Posterior vena cava (tissue), 2 donors: ENCODE results near the gene PMM1. TPM values are rescaled to one million over a fixed set of nuclear protein-coding genes. Genes with fewer than 3 reads are reported as not detected.

Experiments
- DNase-seq: peaks from one replicate; pipeline ENCODE4 v3.0.0-alpha.2; 2020; ENCODE audit warnings: low spot score
- intact Hi-C, 2 donors: fragments of 100-400 bp; cut with DNase I; formaldehyde crosslinking; loops; one replicate each; pipeline versions ENCODE4 v1.14.1 to v1.14.2; 2022 to 2023
- total RNA-seq, 2 donors: library from RNA; stranded (reverse); fragmentation: NEBNext Ultra II Directional; extraction: Animal tissue kit (Norgen Biotek cat#: 25700); gene quantifications; one replicate each; pipeline ENCODE4 v1.2.1, GENCODE V29; 2021
- donor health status: DM: yes; HTN: yes; CAD: no.
- donor health status: DM: yes; HTN: yes; CAD: no.

Gene PMM1
- total RNA-seq, 2 donors from 2014 or later: 17.9 to 18.8 TPM

DNA sequence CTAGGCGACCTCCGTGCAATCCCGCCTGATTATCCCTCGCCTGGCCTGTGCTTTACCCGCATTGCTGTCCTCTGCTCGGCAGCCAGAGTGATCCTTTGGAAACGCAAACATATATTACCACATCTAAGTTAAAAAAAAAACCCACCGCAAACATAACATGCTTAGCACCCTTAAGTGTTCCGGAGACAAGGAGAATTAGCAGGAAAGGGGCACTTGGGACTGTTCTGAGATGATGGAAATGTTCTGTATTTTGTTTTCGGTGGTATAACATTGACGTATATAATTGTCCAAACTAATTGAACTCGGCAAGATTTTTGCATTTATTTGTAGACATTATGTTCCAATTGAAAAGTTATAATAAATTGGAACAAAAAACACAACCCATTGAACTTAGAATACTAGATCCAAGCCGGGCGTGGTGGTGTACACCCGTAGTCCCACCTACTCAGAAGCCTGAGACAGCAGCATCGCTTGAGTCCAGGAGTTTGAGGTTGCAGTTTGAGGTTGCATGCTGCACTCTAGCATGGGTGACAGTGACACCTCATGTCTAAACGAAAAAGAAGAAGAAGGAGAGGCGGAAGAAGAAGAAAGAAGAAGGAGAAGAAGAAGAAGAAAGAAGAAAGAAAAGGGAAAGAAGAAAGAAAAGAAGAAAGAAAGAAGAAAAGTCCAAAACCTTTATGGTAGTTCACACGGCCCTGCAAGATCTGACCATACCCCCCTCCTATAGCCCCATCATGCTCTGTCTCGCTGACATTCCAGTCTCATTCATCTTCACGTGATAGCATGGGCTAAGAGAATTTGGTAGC, 44.8 kb downstream of the PMM1 start:
- intact Hi-C loops: loop anchor here in 1 of 2 donors (5.0 kb wide), 1 partner anchor 52 kb away; no protein-coding TSS in a partner anchor
- DNase-seq: no peak

DNA sequence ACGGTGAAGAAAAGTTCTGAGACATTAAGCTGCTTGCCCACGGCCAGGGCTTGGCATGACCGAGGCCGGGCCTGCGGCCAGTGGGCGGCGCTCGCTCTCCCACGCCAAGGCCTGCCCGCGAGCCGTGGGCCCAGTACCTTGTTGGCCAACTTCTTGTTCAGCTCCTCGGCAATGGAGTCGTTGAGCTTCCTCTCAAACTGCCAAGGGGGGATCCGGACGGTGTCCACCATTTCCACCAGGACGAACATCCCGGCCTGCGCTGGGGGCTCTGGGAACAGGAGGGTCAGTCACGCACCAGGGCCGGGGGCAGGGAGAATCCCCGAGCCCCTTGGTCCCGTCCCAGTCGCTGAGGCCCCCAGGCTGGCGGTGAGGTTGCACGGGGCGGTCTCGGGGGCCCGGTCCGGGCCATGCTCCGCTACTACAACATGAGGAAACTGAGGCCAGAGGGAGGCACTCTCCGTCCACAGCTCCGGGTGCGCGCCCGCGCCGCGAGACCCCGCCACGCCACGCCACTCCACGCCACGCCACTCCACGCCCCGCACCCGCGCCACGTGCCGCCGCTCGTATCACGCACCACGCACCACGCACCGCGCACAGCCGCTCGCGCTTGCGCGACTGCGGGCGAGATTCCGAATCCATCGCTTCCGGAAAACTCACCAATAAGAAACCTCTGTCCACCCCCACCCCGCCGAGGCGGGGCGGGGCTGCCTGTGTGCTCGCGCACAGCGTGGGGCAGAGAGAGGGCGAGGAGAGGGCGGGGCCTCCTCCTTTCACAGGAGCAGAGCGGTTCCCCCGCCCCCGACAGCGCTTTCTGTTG, 45.6 kb downstream of the PMM1 start, which contains the start of gene POLR3H:
Gene POLR3H, minus strand, starts transcription at position 617 of the 817 bp plus-strand sequence. Its CDS starts 369 bp downstream, at position 248.
- intact Hi-C loops: loop anchor here in 1 of 2 donors (5.0 kb wide), 1 partner anchor 53 kb away; no protein-coding TSS in a partner anchor

DNA sequence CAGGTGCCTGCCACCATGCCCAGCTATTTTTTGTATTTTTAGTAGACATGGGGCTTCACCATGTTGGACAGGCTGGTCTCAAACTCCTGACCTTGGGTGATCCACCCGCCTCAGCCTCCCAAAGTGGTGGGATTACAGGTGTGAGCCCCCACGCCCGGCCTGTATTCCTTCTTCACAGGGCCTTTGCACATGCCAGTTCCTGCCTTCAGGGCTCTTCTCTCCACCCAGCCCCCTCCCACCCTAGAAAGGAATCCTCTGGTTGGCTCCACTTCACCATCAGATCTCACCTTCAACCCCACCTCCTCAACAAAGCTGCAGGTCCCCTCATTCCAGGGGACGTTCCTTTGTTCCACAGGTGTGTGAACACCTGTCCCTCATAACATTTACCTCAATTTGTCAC, 47.4 kb downstream of the PMM1 start:
- intact Hi-C loops: loop anchor here in 1 of 2 donors (5.0 kb wide), 1 partner anchor 55 kb away; no protein-coding TSS in a partner anchor

More for the DNA sequence above, 45.6 kb downstream of the PMM1 start, which contains the start of gene POLR3H:
- peak; percentile 100 for DNase-seq

DNA sequence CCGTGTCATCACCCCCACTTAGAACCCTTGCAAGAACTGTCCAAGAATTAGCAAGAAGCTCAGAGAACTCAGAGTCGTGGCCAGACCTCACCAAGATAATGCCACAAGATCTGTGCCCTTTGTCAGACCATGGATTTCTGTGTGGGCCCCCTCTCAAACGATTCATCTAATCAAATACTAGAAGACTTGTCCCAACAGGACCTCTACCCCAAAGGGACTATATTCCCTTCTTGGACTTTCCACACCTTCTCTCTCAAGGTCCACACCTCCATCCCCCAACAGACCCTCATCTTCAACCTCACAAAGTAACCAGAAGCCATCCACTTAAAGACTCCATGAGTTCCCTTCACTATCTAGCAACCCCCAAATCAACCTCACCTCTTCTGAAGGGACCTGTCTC, 48.2 kb downstream of the PMM1 start:
- no peak for DNase-seq
- intact Hi-C loops: loop anchor here in 1 of 2 donors (5.0 kb wide), 1 partner anchor 56 kb away; no protein-coding TSS in a partner anchor

More for the DNA sequence above, 47.4 kb downstream of the PMM1 start:
- DNase-seq: no peak

DNA sequence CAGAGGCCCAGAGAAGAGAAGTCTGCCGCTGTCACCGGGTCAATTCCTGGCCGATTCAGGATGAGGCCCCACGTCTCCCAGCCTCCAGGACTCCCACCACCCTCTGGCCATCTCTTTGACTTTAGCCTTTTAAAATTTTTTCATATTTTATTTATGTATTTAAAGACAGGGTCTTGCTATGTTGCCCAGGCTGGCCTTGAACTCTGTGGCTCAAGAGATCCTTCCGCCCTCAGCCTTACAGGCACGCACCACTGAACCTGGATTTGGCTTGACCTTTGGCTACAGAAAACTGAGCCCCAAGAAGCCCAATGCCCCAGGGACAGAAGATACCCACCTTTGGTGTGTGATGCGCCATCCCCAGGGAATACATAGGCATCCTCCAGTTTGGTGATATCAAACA, 49.3 kb downstream of the PMM1 start:
- intact Hi-C loops: loop anchor here in 1 of 2 donors (5.0 kb wide), 1 partner anchor 57 kb away; no protein-coding TSS in a partner anchor
- DNase-seq: no peak

DNA sequence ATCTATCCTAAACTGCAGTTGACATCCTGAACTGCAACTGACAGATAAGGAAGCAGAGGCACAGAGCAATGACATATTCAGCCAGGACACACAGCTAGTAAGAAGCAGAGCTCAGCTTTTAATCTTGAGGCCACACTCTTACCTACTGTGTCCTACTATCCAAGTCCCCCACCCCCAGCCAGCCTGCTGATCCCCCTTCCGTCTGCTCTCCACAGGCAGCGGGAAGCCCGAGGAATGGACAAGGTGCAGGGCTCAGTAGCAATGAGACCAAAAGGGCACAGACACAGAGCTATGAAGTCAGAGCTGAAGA, 49.7 kb downstream of the PMM1 start:
- DNase-seq: no peak
- intact Hi-C loops: loop anchor here in 1 of 2 donors (5.0 kb wide), 1 partner anchor 57 kb away; no protein-coding TSS in a partner anchor

DNA sequence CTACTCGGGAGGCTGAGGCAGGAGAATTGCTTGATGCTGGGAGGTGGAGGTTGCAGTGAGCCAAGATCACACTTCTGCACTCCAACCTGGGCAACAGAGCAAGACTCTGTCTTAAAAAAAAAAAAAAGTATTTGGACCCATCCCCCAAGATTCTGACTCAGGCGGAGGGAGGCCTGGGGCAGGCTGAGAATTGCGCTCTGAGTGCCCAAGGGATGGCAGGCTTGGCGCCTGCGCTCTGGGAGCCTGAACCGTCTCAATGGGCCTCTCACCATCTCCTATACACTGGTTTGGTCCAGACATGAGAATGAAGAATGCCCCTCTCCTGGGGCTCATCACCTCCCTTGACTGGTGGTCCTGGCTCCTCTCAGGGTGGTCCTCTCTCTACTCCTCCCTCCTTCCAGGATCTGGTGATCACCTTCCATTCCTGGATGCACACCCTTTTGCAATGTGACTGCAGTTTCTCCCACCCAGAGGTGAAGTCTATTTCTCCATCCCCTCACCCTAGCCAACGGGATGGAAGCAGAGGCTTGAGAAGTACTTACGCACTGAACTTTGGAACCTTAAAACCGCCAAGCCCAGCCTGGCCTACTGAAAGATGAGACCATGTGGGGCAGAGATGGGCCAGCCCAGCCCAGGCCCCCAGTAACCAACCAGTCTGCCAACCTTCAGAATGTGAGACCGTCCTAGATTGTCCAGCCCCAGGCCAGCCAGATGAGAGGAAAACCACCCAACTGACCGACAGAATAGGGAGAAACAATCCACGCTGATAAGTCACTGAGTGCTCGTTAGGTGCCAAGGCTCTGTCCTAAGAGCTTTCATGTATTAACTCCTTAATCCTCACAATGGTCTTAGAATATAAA, 50.3 kb downstream of the PMM1 start:
- intact Hi-C loops: loop anchor here (2.0 to 5.0 kb wide), 2 partner anchors 49 to 58 kb away; no protein-coding TSS in a partner anchor
- DNase-seq: no peak

DNA sequence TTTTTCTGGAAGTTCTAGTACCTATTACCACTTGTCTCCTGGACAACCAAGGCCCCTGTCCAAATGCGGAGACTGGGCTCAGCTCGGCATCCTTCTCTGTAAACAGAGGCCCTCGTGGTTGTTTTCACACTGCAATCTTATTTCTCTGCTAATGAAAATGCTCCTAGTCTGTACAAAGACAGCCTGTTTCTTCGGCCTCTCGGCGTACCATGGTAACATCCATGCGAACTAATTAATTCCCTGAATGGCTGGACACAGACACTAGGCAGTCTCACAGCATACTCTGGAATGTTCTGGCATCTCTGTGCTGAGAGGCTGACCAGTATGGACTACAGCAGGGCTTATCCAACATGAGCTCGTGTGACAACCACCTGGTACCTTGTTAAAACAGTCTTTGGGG, 51.1 kb downstream of the PMM1 start:
- intact Hi-C loops: loop anchor here in 1 of 2 donors (2.0 kb wide), 1 partner anchor 48 kb away; no protein-coding TSS in a partner anchor

DNA sequence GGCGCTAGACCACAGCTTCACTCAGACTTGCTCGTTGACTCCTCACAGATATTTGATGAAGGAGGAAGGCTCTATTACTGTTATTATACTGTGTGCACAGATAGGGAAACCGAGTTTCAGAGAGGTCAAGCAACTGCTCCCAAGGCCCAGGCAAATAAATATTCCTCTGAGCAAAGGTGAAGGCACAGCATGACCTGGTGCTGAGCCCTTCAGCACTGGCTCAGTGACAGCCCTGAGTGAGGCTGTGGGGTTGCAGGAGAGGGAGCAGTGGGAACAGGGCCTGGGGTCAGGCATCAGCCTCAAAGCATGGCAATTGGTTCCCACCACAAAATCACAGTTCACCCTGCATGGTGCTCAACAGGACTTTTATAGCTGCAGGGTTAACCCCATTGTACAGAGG, 52.4 kb downstream of the PMM1 start:
- DNase-seq: no peak
- intact Hi-C loops: loop anchor here in 1 of 2 donors (1.0 kb wide), 1 partner anchor 46 kb away; no protein-coding TSS in a partner anchor

More for the DNA sequence above, 51.1 kb downstream of the PMM1 start:
- no peak for DNase-seq

DNA sequence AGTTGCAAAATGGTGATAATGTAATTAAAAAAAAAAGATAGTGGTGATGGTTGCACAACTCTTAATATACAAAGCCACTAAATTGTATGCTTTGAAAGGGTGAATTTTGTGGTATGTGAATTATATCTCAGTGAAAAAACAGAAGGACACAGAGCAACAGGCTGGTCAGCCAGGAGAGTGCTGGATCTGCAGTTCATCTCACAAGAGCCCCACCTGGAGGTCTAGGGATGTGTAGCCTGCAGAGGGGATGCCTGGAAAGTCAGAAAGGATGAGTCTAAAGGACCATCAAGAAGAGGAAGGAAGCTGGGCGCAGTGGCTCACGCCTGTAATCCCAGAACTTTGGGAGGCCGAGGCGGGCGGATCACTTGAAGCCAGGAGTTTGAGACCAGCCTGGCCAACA, 54.4 kb downstream of the PMM1 start:
- DNase-seq: no peak
- intact Hi-C loops: no loop called here

DNA sequence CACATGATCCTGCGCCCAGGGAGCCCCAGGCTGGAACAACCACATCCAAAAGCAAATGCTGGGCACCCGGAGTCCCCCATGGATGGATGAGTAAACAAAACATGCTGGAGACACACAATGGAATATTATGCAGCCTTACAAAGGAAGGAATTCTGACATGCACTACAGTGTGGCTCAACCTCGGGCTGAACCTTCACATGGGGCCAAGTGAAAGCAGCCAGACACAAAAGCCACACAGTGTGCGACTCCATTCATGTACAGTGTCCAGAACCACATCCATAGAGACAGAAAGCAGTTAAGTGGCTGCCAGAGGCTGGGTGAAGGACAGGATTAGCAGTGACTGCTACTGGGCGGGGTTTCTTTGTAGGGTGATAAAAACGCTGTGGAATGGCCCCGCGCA, 55.4 kb downstream of the PMM1 start:
- no peak for DNase-seq
- intact Hi-C loops: loop anchor here in 1 of 2 donors (5.0 kb wide), 1 partner anchor 132 kb away; no protein-coding TSS in a partner anchor

DNA sequence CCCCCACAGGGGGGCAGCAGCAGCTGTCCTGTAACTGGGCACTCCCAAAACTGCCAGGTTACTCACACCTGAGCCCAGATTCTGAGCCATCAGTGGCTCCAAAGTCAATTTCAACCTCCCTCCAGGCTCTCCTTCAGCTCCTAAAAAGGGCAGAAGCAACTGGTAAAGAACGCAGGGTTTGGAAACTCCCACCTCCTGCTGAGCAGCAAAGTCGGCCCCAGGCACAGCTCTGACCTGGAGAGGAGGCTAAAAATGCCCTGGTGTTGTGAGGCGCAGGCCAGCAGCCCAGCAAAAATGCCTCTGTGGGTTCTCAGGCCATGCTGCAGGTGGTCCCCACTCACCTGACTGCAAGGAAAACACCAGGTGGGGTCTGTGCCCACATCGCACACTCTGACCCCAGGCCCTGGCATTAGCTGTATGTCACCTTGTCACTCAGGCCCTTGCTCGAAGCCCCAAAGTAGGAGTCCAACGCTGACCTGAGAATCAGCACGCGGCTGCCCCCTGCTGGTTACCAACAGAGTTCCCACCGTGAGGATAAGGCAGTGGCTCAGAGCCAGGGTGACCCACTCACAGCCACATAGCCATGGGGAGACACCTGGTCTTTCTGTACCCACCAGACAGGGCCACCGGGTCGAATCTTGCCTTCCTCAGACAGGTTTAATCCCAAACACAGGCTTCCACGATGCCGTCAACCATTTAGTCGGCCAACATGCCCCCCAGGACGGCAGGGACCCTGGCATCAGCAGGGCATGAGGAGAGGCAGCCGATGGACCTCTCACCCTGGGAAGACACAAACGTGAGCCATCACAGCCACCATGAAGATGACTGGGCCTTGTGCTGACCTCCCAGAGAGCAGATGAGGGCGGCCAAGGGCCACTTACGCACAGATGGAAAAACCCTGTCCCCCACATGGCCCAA, 56.5 kb downstream of the PMM1 start:
- intact Hi-C loops: loop anchor here in 1 of 2 donors (5.0 kb wide), 1 partner anchor 131 kb away; no protein-coding TSS in a partner anchor
- DNase-seq: peak; percentile 91

DNA sequence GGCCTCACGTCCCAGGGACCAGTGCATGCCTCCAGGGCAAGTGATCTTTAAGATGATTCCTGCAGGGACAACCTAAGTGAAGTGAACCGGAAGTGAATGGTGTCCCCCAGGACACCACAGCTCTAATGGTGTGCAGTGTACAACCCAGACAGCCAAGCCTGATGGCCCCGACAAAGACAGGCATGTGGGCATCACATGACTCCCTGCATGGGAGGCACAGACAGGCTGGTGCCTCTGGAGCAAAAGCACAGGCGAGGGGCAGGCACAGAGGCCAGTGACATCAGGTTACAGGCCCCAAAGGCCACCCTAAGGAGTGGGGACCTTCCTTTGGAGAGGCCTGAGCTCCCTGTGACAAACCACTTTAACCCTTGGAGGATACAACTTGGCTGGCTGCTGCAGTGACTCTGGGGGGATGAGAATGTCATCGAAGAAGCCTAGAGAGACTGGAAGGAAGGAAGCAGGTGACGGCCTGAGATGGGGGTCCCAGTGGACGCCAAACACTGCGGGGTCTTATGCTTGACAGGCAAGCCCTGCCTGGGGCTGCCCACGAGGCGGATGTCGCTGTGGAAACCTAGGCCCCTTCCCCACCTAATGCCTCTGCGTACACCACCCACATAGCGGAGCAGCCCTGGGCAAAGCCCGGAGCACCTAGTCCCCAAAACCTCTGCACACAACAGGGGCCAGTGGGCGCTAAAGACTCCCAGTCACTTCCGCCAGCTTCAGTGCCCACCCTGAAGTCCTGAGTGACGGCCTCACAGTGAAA, 57.7 kb downstream of the PMM1 start:
- intact Hi-C loops: loop anchor here in 1 of 2 donors (5.0 kb wide), 1 partner anchor 130 kb away; no protein-coding TSS in a partner anchor

DNA sequence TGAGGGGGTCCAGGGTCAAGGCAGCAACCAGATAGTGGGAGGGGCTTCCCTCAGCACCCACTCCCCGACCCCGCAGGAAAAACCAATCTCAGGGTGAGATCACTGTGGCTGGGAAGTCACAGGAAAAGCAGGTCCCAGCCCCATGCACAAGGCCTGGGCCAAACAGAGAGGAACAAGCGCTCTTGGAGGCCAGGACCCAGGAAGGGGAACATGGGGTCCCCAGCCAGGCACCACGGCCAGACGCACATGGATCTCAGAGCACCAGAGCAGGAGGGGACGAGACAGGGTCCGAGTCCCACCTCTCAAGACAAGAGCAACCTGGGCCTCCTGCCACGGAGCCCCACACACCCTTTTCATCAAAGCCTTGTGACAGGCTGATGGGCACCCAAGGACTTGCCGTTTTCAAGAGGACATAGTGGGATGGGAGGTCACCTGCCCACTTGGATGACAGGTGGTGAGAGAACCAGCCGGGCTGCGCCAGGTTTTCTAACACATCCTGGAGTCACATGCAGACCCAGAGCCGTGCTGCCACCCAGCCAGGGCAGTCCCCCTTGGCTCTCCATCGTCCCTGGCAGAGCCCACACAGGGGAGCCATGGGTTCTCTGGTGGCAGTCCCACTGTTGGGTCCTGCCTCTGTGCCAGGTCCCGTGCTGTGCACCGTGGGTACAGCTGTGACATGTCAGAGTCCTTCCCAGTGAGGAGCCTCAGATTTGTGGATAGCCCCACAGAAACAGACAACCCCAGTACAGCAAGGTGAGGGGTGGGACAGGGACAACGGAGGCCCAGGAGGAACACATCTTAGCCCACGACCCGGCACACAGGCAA, 58.5 kb downstream of the PMM1 start:
- intact Hi-C loops: loop anchor here in 1 of 2 donors (5.0 kb wide), 1 partner anchor 129 kb away; no protein-coding TSS in a partner anchor
- no peak for DNase-seq

More for the DNA sequence above, 57.7 kb downstream of the PMM1 start:
- DNase-seq: no peak

DNA sequence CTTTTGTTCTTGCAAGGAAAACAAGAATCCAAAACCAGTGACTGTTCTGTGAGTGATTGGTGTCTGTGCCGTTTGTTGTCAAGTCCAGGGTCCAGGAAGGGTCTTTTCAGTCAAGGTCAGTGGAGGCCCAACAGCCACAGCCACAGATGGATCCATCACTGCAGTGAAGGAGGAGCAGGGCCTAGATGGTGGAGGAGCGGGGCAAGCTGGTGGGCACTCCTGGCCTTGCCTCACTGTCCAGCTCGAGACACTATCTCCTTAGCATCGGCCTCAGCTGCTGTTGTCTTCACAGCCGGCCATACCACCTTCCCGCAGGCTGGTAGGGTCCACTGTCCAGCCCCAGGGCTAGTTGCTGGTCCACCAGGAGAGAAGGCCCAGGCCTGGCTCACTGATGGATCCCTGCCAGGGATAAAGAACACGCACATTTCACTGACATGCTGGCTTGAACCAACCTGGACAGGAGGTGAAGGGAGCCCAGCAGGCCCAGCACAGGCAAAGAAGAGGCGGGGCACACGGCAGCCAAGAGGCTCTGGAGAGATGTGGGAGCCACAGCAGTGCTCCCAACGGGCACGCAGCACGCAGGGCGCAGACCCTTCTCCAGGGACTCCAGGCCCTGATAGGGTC, 60.6 kb downstream of the PMM1 start:
- intact Hi-C loops: no loop called here
- no peak for DNase-seq
